ENCODE measurements around the gene PTPN22. TPM values are rescaled to one million over a fixed set of nuclear protein-coding genes. Genes with fewer than 3 reads are reported as not detected.

PTPN22 gene
- total RNA-seq, 4 donors from 2014 or later: 0.56 to 2.3 (median 0.75) TPM

DNA sequence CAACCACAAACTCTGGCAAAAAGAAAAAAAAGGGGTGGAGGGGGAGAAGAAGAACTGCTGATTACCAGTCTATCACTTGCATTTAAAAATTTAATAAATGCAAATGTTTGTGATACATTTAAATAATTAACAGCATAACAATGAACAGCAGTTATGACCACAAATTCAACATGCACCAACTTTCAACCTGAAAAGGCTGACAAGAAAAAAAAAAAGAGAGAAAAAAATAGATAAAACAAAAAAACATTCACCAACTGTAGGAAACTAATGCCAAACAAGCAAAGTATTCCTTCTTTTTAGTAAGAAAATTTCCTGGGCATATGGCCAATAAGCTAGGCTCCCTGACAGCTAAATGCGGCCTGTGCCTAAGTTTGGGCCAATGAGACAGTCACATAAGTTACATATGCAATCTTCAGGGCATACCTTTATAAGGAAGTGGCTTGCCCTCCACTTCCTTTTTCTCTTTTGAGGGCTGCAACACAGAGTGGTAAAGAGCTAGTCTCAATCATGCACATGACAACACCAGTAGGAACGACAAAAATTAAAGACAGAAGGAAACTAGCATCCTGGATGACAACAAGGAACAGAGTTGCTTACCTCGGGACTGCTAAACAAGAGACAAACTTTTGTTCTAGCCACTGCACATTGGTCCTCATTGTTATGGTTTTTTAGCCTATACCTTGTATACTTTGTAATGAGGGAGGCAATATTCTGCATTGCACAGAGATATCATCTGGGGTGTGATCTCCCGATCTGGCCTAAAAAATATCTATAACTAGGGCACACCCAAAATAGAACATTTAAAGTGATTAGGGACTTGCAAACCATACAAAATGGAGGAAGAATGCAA lies 88.0 kb downstream of the PTPN22 start:
- TF ChIP-seq POLR2A (IDR thresholded peaks at IDR 0.05) (no peak), CTCF (IDR thresholded peaks at IDR 0.05) (no peak)
- WGBS, 2 donors: 17 to 19% methylated on average over 4 of the region's 4 CpGs
- peak in 1 of 2 donors; percentile 29 for DNase-seq (ENCODE audit: low spot score in 2 of 2)
- intact Hi-C loops (cut with DNase I; ENCODE audit: low total_unique reads): no loop called here
- no peak overlapping the region for H3K4me3 ChIP-seq (ENCODE audit: low read depth, poor library complexity, severe bottlenecking)

DNA sequence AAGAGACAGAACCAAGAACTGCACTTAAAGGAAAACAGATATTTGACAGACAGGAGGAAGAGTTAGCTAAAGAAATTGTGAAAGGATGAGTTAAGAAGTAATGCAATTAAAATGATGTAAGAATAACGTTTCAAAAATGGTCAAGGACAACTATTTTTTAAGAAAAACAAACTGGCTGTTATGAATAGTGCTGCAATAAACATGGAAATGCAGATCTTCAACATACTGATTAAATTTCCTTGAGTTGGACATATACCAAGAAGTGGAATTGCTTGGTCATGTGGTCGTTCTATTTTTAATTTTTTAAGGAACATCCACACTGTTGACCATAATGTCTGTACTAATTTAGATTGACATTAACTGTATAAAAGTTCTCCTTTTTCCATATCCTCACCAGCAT lies 89.1 kb downstream of the PTPN22 start:
- no peak for DNase-seq (ENCODE audit: low spot score in 2 of 2)
- intact Hi-C loops (cut with DNase I; ENCODE audit: low total_unique reads): no loop called here
- H3K4me3 ChIP-seq (ENCODE audit: low read depth, poor library complexity, severe bottlenecking): no peak overlapping the region
- TF ChIP-seq POLR2A (IDR thresholded peaks at IDR 0.05): no peak
- no peak for TF ChIP-seq CTCF (IDR thresholded peaks at IDR 0.05)
- 30 to 37% methylated on average over 2 of the region's 2 CpGs for WGBS, 2 donors

GRCh38 chr1:113780374-113781146 lies 91.0 kb downstream of the PTPN22 start:
- intact Hi-C loops (cut with DNase I; ENCODE audit: low total_unique reads): no loop called here
- 78 to 84% methylated on average over 5 of the region's 5 CpGs for WGBS, 2 donors
- TF ChIP-seq CTCF (IDR thresholded peaks at IDR 0.05): no peak
- no peak for TF ChIP-seq POLR2A (IDR thresholded peaks at IDR 0.05)
- H3K4me3 ChIP-seq (ENCODE audit: low read depth, poor library complexity, severe bottlenecking): no peak overlapping the region
- DNase-seq (ENCODE audit: low spot score in 2 of 2): no peak

- no peak overlapping the region for H3K4me3 ChIP-seq (ENCODE audit: low read depth, poor library complexity, severe bottlenecking)
- no peak for DNase-seq (ENCODE audit: low spot score in 2 of 2)
- TF ChIP-seq POLR2A (IDR thresholded peaks at IDR 0.05) (no peak), CTCF (IDR thresholded peaks at IDR 0.05) (no peak)
- 92 to 96% methylated on average over 6 of the region's 6 CpGs for WGBS, 2 donors
- intact Hi-C loops (cut with DNase I; ENCODE audit: low total_unique reads): no loop called here
Measured at GRCh38 chr1:113779542-113779941, 92.0 kb downstream of the PTPN22 start.

DNA sequence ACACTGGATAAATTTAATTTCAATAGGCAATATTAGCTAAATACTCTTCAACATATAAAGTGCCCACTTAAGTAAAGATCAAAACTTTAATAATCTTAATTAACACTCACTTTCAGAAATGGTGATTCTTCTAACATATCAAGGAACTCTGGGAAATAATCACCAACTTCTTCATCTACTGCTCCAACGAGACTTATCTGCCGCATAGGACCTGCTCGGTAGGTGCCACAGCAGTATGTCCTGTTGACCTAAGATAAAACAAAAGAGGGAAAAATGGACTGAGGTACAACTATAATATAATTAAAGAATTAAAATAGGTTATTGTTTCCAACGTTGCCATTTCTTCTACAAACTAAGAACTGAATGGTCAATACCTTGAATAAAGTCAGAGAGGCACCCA lies 94.0 kb downstream of the PTPN22 start:
- 93% methylated on average over 4 of the region's 4 CpGs for whole genome bisulfite sequencing, 2 donors
- no peak for DNase-seq (ENCODE audit: low spot score in 2 of 2)
- intact Hi-C loops (cut with DNase I; ENCODE audit: low total_unique reads): no loop called here
- no peak for TF ChIP-seq POLR2A (IDR thresholded peaks at IDR 0.05)
- no peak for TF ChIP-seq CTCF (IDR thresholded peaks at IDR 0.05)
- H3K4me3 ChIP-seq (ENCODE audit: low read depth, poor library complexity, severe bottlenecking): no peak overlapping the region

Data from lower leg skin (tissue), 4 donors.